GM12873 (cell line): ENCODE measurements around the gene ABCG5.

Experiments used
- TF ChIP-seq, protein P1 (sequence below): IDR thresholded peaks from 2 replicates; pipeline ENCODE4 v1.5.1; 2012; ENCODE audit warnings: low read depth, mild to moderate bottlenecking, moderate library complexity, low read length, control low read depth; ENCODE audit not compliant: insufficient read depth; ENCODE audit errors: missing control alignments

ABCG5 gene

DNA sequence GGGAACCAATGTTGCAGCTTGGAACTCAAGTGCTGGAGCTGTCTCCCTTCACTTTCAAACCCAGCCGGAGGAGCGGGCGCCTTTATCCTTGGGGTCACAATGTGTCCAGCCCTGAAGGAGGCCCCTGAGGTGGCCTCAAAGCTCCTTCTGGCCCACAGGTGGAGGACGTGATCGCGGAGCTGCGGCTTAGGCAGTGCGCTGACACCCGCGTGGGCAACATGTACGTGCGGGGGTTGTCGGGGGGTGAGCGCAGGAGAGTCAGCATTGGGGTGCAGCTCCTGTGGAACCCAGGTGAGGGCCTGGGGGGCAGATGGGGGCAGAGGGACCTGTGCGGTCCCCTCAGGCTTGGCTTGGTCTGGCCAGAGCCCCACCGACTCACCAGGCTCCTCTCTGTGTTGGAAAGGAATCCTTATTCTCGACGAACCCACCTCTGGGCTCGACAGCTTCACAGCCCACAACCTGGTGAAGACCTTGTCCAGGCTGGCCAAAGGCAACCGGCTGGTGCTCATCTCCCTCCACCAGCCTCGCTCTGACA lies 13.6 kb upstream of the ABCG5 start:
- TF ChIP-seq, protein P1, sequence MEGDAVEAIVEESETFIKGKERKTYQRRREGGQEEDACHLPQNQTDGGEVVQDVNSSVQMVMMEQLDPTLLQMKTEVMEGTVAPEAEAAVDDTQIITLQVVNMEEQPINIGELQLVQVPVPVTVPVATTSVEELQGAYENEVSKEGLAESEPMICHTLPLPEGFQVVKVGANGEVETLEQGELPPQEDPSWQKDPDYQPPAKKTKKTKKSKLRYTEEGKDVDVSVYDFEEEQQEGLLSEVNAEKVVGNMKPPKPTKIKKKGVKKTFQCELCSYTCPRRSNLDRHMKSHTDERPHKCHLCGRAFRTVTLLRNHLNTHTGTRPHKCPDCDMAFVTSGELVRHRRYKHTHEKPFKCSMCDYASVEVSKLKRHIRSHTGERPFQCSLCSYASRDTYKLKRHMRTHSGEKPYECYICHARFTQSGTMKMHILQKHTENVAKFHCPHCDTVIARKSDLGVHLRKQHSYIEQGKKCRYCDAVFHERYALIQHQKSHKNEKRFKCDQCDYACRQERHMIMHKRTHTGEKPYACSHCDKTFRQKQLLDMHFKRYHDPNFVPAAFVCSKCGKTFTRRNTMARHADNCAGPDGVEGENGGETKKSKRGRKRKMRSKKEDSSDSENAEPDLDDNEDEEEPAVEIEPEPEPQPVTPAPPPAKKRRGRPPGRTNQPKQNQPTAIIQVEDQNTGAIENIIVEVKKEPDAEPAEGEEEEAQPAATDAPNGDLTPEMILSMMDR = no peak

DNA sequence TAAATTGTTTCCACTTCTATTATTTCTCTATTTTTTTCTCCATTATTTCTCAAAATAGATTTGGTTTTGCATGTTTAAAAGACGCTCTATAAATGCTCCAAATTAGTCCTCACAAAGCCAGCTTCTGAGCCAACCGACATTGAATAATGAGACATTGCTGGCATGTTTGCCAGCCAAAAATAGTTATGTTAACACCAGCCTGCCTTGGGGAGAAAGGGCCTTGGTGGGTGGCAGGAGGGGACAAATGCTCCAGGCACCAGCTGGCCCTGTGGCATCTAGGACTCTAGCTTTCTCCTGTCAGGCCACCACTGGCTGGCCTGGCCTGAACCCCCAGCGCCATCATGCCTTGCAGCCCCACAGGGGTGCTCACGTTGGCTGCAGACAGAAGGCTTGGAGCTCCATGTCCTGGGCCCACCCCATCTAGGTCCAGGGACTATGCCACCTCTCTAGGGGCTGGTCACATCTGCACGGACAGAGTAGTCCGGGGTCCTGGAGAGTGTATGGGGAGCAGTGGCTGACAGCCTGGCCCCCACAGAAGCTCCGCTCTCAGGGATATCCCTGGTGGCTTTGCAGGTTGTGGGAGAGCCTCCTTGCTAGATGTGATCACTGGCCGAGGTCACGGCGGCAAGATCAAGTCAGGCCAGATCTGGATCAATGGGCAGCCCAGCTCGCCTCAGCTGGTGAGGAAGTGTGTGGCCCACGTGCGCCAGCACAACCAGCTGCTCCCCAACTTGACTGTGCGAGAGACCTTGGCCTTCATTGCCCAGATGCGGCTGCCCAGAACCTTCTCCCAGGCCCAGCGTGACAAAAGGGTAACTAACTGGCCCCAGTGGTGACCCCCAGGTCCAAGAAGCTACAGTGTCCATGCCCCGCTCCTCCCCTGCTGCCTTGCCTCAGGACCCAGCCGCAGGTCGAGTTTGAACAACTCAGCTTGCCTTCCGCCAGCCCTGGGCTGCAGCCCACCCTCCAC lies 12.7 kb upstream of the ABCG5 start:
- TF ChIP-seq, protein P1 = no peak

DNA sequence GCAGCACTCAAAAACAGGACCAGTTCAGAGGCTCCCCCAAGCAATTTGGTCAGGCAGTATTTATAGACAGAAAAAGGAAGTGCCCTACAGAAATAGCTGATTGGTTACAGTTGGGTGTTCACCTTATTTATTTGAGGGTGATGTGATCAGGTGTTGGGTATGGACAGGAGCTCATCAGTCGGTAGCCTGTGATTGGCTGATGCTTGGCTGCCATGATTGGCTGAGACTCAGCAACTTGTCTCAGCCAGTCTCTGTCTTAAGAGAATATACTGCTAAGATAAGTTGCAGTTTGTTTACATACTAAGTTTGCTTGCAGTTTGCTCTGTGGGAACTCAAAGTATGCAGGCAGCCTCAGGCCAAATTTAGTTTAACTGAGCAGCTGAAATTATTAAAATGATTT lies 9.6 kb upstream of the ABCG5 start:
- TF ChIP-seq, protein P1 = no peak

DNA sequence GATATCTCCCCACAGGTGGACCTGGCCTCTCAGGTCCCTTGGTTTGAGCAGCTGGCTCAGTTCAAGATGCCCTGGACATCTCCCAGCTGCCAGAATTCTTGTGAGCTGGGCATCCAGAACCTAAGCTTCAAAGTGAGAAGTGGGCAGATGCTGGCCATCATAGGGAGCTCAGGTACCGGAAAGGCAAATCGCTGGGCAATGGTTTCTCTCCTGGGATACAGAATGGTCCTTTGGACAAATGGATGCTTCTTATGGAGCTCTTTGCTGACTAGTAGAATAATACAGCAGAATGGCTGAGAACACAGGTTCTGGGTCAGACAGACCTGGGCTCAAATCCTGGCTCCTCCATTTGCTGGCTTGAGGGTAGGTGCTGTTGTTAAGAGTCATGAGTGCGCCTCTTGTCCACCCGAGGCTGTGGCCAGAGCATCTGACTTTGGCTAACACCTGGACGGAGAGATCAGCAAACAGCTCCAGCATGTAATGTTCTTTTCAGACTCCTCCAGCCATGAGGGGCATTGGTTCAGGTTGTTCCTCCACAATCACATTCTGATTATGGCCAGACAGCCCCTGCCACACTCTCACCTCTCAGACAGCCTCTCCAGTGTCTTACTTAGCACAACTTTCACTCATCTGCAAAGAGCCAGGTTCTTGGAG lies 7.6 kb upstream of the ABCG5 start:
- TF ChIP-seq, protein P1 = no peak

DNA sequence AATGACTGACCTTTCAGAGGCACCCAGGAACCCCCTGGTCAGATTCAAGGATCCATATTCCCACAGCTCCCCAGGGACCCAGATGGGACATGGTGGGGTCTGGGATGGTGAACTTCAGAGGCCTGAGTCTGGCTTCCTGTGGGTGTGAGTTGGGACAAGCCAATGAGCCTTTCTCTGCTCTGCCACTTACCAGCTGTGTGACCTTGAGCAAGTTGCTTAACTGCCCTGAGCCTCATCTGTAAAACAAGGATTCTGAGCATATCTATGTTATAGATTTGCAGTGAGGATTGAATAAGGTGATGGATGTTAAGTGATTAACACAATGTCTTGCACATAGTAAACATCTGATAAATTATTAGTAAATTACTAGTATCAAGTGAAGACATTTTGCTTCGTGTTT lies 6.5 kb upstream of the ABCG5 start:
- TF ChIP-seq, protein P1 = no peak

DNA sequence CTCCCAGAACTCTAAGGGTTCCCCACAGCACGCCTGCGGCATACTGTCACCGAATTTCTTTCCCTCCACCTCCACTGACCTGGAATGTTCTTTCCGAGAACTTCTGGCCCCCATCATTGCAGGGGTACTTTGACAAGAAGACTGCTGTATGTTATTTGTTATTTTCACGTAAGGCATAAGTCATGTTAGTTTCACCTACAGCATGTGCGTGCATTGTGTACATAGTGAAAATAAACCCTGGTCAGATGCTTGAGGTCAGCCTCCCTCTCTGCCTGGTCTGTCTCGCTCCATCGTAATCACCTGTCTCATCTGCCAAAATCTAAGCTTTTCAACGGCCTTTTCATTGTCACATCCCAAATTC lies 4.2 kb upstream of the ABCG5 start:
- TF ChIP-seq, protein P1 = no peak
